Measurements from ENCODE around the gene GTF3C1.

The GTF3C1 gene

GRCh38 chr16:27566417-27566816 lies 16.7 kb upstream of the GTF3C1 start:
- DNase-seq: no peak

- no peak for DNase-seq
These were observed 14.5 kb upstream of the GTF3C1 start for GRCh38 chr16:27564224-27564623.

DNA sequence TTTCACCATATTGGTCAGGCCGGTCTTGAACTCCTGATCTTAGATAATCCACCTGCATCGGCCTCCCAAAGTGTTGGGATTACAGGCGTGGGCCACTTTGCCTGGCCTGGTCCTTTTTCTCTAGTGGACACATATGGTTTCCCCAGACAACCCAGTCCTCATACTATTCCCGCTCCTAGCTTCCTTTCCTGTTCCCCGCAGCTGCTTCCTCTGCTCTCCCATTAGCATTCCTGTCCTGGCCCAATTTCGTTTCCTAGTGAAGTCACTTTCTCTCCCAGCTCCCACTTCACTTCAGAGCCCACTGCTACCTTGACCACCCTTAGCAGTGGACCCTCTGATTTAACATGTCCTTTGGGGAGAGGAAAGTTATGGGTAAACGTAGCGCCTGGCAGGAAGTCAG lies 11.5 kb upstream of the GTF3C1 start:
- no peak for DNase-seq

DNA sequence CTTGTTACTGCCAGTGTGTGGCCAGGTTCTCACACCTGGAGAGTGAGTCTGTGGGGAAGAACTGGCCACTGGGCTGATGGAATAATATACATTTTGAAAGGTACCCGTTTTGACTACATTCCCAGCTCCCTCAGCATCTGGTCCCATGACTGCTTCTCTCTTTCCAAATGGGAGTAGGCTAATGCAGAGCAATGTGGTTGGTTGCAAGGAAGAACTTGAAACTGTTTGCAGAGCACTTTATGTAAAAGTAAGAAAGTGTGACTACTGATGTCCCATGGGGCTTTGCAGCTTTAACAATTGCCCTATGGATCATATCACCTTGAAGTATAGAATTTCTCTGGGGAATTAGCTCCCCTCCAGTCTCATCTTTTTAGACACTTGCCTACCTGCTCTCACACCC lies 9.2 kb upstream of the GTF3C1 start:
- DNase-seq: no peak

- no peak for DNase-seq
These were observed 8.7 kb upstream of the GTF3C1 start for GRCh38 chr16:27558434-27558833.

DNA sequence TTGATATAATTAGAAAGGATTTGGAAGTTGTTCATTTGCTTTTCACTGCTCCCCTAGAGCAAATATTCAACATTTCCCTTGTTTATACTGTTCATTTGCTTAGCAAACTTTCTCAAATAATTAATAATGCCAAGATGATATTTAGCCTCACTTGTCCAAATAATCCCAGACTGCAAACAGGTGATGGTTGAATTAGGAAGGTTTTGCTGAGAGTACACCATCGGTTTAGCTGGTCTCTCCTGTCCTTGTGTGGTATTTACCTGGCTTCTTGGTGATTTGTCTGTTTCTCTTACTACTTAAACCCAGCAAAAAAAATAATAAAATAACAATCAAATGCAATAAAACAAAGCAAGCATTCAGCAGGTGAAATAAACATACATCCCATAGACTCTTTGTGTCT lies 6.8 kb upstream of the GTF3C1 start:
- no peak for DNase-seq

DNA sequence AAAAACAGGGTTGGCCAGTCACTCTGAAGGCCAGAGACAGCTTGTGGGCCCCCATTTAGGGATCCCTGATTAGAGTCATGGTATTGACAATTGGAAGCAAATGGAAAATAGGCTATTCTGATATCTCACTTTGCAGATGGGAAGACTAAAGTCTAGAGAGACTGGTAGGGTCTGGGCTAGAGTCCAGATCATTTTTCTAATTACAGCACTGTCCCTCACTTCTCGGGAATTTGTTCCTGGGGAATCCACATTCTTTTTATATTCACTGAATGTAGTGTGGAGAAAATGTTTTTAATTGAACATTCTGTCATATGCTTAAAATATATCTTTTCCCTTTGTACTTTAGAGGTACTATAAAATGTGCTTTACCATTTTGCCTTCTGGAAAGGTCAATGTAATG lies 1.3 kb upstream of the GTF3C1 start:
- no peak for DNase-seq

GRCh38 chr16:27550582-27550920 lies 838 bp upstream of the GTF3C1 start:
- DNase-seq: no peak

- no peak for DNase-seq
These were observed 308 bp downstream of the GTF3C1 start for GRCh38 chr16:27549464-27549745.

GRCh38 chr16:27547851-27548250 lies 1.9 kb downstream of the GTF3C1 start:
- no peak for DNase-seq

- DNase-seq: no peak
These were observed 2.6 kb downstream of the GTF3C1 start for GRCh38 chr16:27547134-27547533.

GRCh38 chr16:27544671-27545070 lies 5.0 kb downstream of the GTF3C1 start:
- no peak for DNase-seq

DNA sequence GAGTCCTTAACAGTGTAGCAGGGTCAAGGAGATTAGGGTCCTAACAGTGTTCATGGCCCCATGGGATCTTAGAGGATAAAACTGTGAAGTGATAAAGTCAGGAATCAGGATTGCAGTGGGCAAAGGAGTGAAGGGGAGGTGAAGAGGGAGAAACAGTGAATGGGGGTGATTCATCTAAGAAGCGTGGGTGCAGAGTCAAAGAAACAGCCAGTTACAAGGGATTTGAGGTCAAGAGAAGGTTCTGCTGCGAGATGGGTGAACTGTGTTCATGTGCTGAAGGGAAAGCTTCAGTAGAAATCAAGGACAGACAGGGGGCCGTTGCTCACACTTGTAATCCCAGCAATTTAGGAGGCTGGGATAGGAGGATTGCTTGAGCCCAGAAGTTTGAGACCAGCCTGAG lies 5.9 kb downstream of the GTF3C1 start:
- DNase-seq: no peak

DNA sequence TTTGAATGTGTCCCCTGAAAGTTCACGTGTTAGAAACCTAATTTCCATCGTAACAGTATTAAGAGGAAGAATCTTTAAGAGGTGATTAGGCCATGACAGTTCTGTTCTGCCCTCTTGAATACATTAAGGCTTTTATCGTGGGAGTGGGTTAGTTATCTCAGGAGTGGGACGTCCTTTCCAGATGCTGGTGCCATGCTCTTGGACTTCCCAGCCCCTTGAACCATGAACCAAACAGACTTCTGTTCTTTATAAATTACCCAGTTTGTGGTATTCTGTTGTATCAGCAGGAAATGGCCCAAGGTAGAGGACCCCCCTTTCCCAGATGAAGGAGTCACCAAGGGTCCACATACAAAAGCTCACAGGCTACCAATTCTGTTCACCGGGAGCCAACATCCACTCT lies 10.1 kb downstream of the GTF3C1 start:
- no peak for DNase-seq

- DNase-seq: no peak
These were observed 10.6 kb downstream of the GTF3C1 start for GRCh38 chr16:27539120-27539519.

GRCh38 chr16:27538528-27538927 lies 11.2 kb downstream of the GTF3C1 start:
- no peak for DNase-seq

DNA sequence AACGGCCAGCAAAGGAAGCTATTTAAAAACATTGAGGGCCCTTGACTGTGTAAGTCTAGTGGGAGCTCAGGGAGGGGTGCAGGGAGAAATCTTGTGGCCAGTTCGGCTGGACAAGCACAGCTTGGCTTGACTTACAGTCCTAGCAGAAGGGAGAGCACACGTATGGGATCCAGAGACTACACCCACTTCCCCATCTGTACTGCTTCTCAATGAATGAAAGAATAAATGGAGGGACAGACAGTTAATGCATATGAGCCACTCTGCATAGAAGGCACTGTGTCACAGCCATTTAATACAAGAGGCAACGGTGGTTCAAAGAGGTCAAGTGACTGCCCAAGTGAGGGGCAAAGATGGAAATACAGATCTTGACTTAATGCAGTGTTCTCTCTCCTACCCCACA lies 15.5 kb downstream of the GTF3C1 start:
- no peak for DNase-seq

DNA sequence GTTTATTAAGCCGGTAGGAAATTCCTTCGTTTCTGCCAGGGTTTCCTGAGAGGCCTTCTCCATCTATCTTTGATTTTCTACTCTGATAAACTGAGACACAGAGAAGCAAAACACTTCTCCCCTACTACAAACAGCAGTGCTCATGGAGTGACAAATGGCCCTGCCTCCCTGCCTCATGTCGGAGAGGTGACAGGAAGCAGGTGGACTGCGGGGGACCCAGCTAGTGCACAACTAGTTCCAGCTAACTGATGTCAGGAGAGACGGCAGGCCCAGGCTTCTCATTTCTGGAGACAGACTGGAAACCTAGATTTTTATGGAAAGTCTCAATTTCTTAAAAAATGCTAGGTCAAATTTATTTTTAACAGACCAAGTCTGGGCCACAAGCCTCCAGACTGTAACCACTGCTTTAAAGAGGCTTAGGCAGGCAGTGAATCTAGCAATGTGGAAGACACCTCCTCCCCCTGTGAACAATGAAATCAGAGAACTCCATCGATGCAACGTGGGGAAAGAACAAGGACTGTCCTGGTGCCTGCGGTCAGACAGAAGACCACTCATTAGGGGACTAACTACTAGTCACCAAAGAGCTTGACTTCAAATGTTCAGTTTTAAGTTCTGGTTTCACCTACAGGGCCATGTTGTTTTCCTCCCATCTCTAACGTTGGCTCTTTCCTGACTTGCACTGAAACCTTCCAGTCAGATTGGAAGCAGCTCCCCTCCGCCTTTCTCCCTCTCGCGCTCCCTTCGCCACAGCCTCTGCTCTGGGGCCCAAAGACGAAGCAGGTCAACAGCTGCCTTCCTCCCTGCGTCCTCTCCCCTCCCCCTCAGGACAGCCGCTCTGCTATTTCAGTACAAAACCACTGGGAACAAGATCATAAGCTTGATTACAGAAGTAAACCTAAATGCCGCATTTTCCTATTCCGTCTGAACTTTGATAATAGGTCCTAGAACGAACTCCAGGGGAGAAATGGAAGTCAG lies 17.6 kb downstream of the GTF3C1 start:
- DNase-seq: no peak

GRCh38 chr16:27531186-27531585 lies 18.5 kb downstream of the GTF3C1 start:
- DNase-seq: no peak

DNA sequence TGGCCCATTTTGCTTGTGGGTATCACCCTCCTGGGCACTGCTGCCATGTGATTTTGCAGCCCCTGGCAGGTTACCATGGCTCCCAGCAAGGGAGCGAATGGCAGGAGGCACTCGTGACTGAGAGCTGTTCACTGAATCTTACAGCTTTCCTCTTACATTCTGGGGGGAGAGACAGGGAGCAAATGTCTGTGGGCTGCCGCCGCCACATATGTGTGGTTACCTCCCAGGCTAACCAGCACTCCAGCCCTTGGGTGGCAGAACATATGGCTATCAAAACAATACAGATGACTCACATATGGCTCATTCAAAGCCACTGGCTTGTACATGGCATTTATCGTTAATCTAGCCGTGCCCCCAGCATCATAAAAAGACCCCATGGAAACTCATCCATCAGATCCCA lies 19.8 kb downstream of the GTF3C1 start:
- no peak for DNase-seq

GRCh38 chr16:27528294-27528693 lies 21.4 kb downstream of the GTF3C1 start:
- no peak for DNase-seq

DNA sequence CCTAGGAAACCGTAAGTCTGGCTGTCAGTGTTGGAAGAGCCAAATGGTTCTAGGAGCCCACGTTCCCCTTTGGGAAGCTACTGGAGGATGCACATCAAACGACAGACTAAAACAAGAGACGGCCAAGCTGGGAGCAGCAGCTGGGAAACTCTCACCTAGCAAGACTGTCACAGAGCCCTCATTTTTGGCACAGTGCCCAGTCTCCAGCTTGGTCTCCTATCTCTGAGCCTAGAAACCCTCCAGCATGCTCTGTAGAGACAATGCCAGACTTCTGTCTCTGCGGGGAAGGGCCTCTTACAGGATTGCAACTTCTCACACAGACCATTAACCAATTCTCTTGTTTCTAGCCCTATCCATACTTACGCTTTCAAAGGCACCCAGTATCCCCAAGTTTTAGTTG lies 23.5 kb downstream of the GTF3C1 start:
- DNase-seq: no peak

DNA sequence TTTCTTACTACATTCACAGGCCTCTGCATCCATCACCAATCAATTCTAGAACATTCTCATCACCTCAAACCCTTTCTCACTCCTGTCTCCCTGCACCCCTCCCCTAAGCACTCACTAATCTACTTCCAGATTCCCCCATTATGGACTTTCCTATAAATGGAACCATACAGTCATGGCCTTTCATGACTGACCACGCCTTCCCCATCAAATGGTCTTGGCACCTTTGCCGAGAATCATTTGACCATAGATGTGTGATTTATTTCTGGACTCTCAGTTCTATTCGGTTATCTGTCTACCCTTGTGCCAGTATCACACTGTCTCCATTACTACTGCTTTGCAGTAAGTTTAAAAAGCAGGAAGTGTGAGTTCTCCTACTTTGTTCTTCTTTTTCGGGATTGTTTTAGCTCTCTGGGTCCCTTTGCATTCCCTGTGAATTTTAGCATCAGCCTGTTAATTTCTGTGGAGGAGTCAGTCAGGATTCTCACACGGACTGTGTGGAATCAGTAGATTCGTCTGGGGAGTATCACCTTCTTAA lies 27.5 kb downstream of the GTF3C1 start:
- DNase-seq: no peak

DNA sequence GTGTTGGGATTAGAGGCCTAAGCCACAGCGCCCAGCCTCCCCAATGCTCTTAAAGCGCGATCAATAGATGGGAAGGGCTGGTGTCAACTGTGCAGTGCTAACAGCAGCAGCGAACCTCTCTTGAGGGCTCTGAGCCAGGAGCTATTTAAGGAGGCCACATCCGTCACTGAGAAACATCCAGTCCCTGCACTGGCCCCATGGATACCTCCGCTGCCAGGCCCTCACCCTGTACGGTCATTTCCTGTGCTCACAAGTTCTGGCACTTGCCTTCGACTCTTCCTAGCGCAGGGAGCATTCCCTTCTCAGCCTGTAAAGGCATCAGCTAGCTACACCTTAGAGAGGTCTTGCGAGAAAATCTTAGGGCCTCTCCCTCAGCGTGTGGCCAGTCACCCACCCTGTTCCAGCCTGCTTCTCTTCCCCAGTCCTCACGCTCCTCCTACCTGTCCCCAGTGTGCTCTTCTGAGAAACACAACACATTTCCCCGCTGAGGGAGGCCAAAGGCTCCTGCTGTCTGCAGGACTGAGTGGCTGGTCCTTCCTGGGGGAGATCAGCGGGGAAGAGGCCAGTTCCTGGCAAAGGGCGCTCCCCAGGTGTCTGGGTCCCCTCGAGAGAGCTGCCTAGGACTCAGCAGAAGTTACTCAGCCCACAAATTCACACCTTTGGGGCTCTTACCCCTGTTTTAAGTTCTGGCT lies 28.6 kb downstream of the GTF3C1 start:
- no peak for DNase-seq

GRCh38 chr16:27518226-27518625 lies 31.5 kb downstream of the GTF3C1 start:
- no peak for DNase-seq
